Measurements from ENCODE around the gene TPCN1. TPM values are rescaled to one million over a fixed set of nuclear protein-coding genes. Genes with fewer than 3 reads are reported as not detected.

Gene TPCN1
- total and polyA plus RNA-seq, 10 donors: 15.5 to 90.1 (median 46.7) TPM

- WGBS, 5 donors: 72 to 88% (median 80%) methylated on average over 7 of the region's 7 CpGs
- intact Hi-C loops (cut with DNase I; ENCODE audit: low total_unique reads): loop anchor here (5.0 kb wide), 1 partner anchor 126 kb away; no protein-coding TSS in a partner anchor
- no peak for DNase-seq
These were observed 48.1 kb upstream of the TPCN1 start for GRCh38 chr12:113173081-113173698.

DNA sequence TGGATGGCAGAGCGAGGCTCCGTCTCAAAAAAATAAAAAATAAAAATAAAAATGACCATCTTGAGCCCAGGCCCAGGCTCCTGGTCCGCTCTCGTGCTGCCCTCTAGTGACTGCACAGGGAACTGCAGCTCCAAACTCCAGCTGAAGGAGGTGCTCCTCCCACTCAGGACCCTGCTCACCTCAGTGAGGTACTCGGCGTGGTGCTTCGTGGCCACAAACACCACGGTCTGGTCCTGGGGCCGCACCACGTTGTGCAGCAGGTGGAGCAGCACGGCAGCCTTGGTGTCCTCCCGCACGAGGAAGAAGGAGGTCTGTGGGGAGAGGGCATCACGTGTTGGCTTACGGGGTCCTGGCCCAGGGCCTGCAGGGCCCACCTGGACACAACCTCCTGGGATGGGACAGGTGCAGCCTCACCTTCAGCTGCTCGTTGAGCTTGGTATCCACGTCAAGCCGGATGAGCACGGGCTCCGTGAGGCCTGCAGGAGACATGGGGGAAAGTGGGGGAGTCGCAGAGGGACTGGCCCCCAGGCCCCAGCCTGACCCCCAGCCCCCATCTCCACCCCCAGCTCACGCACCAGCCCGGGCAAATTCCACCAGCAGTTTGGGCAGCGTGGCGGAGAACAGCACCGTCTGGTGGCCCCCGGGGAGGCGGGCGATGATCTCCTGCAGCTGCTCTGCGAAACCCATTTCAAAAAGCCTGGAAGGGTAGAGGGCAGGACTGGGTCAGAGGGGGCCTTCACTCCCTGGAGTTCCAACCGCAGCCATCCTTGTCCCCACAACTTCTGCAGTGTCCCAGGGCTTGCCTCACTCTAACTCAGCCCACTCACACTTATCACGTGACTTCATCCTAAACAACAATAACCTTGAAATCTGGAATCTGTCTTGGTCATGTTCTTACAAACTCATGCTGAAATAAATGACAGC, 46.5 kb upstream of the TPCN1 start:
- Histone ChIP-seq H3K4me1 (peaks cover 0 to 30% (median 20%) of the 10 kb centered on the region in 6 donors), H3K27me3 (replicated peaks in 1 of 7) (no peaks in the 10 kb centered on the region), H3K36me3 (peaks cover 16 to 100% (median 96%) of the 10 kb centered on the region in 6 donors), H3K27ac (peak overlapping the region in 1 of 8 donors; percentile 37), H3K4me3 (no peak overlapping the region), H3K9me3 (peaks cover 0 to 7% (median 2%) of the 10 kb centered on the region in 8 donors)
- TF ChIP-seq CTCF (IDR thresholded peaks at IDR 0.05 in 8 of 11, conservative IDR thresholded peaks at IDR 0.05 in 3 of 11): peak; percentile 95 to 99 (median 98)
- peak; percentile 39 to 80 (median 53) for TF ChIP-seq POLR2AphosphoS5 (IDR thresholded peaks at IDR 0.05)
- TF ChIP-seq POLR2A (IDR thresholded peaks at IDR 0.05): no peak
- WGBS, 5 donors: 33 to 63% (median 59%) methylated on average over 21 to 32 of the region's 32 CpGs
- intact Hi-C loops (cut with DNase I; ENCODE audit: low total_unique reads): loop anchor here (5.0 kb wide), 1 partner anchor 127 kb away; no protein-coding TSS in a partner anchor
- peak; percentile 92 for DNase-seq

More at GRCh38 chr12:113173081-113173698, 48.1 kb upstream of the TPCN1 start:
- Histone ChIP-seq H3K27ac (peak overlapping the region in 2 of 8 donors; percentile 16 to 37), H3K9me3 (peaks cover 0 to 7% (median 2%) of the 10 kb centered on the region in 8 donors), H3K36me3 (peaks cover 19 to 100% (median 96%) of the 10 kb centered on the region in 6 donors), H3K27me3 (replicated peaks in 1 of 7) (no peaks in the 10 kb centered on the region), H3K4me1 (peaks cover 0 to 30% (median 20%) of the 10 kb centered on the region in 6 donors), H3K4me3 (no peak overlapping the region)
- TF ChIP-seq POLR2AphosphoS5 (IDR thresholded peaks at IDR 0.05) (peak in 1 of 3 donors; percentile 19), CTCF (IDR thresholded peaks at IDR 0.05 in 8 of 11, conservative IDR thresholded peaks at IDR 0.05 in 3 of 11) (no peak)

- intact Hi-C loops (cut with DNase I; ENCODE audit: low total_unique reads): no loop called here
- peaks cover 3 to 90% (median 72%) of the 10 kb centered on the region in 6 donors for H3K36me3 ChIP-seq
- WGBS, 5 donors: 73 to 95% (median 86%) methylated on average over 13 to 14 of the region's 14 CpGs
- no peaks in the 10 kb centered on the region for H3K27me3 ChIP-seq (replicated peaks in 1 of 7)
- H3K27ac ChIP-seq: no peak overlapping the region
- peaks cover 0 to 7% (median 2%) of the 10 kb centered on the region in 8 donors for H3K9me3 ChIP-seq
- peaks cover 4 to 34% (median 22%) of the 10 kb centered on the region in 6 donors for H3K4me1 ChIP-seq
- DNase-seq: no peak
- TF ChIP-seq POLR2A (IDR thresholded peaks at IDR 0.05) (no peak), POLR2AphosphoS5 (IDR thresholded peaks at IDR 0.05) (peak in 2 of 3 donors; percentile 26 to 27), CTCF (IDR thresholded peaks at IDR 0.05 in 8 of 11, conservative IDR thresholded peaks at IDR 0.05 in 3 of 11) (no peak)
- H3K4me3 ChIP-seq: no peak overlapping the region
These were observed 42.2 kb upstream of the TPCN1 start for GRCh38 chr12:113179023-113179422.

All from spleen (tissue), 11 donors.